ENCODE measurements around the gene DPYSL5. TPM values are rescaled to one million over a fixed set of nuclear protein-coding genes. Genes with fewer than 3 reads are reported as not detected.

The DPYSL5 gene
- total and polyA plus RNA-seq, 2 of the 8 experiments (the other 6 are each of a cell fraction or from before 2014, with no cell fraction given), result 11.9 to 16.4 TPM

DNA sequence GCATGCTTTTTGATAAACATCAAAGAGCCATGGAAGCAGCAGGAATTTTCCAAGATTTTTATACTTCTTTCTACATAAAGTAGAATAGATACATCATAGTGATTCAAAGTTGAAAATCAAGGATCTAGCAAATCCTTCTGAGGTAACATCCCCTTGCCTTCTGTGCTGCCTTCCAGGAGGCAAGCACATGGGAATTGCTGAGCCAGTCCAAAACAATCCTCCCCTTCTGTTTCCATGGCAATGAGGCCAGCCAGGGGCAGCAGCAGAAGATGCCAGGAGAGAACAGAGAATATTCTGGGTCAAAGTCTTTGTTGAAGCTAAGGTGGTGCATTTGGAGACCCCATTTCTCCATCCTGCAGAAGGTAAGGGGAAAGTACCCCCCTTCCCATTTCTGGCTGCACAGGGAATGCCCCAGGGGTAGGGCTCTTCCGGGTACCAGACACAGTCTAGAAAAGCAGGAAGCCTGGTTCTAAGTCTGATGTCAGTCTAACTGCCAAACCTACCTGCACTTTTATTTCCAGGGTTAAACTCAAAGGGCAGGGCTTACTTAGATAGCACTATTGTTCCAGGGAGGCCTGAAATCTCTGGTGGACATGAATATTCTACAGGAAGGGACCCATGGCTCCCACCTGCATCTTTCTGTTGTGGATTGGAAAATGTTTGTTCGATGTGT lies 40.0 kb upstream of the DPYSL5 start (continued):
- TF ChIP-seq, protein P1, sequence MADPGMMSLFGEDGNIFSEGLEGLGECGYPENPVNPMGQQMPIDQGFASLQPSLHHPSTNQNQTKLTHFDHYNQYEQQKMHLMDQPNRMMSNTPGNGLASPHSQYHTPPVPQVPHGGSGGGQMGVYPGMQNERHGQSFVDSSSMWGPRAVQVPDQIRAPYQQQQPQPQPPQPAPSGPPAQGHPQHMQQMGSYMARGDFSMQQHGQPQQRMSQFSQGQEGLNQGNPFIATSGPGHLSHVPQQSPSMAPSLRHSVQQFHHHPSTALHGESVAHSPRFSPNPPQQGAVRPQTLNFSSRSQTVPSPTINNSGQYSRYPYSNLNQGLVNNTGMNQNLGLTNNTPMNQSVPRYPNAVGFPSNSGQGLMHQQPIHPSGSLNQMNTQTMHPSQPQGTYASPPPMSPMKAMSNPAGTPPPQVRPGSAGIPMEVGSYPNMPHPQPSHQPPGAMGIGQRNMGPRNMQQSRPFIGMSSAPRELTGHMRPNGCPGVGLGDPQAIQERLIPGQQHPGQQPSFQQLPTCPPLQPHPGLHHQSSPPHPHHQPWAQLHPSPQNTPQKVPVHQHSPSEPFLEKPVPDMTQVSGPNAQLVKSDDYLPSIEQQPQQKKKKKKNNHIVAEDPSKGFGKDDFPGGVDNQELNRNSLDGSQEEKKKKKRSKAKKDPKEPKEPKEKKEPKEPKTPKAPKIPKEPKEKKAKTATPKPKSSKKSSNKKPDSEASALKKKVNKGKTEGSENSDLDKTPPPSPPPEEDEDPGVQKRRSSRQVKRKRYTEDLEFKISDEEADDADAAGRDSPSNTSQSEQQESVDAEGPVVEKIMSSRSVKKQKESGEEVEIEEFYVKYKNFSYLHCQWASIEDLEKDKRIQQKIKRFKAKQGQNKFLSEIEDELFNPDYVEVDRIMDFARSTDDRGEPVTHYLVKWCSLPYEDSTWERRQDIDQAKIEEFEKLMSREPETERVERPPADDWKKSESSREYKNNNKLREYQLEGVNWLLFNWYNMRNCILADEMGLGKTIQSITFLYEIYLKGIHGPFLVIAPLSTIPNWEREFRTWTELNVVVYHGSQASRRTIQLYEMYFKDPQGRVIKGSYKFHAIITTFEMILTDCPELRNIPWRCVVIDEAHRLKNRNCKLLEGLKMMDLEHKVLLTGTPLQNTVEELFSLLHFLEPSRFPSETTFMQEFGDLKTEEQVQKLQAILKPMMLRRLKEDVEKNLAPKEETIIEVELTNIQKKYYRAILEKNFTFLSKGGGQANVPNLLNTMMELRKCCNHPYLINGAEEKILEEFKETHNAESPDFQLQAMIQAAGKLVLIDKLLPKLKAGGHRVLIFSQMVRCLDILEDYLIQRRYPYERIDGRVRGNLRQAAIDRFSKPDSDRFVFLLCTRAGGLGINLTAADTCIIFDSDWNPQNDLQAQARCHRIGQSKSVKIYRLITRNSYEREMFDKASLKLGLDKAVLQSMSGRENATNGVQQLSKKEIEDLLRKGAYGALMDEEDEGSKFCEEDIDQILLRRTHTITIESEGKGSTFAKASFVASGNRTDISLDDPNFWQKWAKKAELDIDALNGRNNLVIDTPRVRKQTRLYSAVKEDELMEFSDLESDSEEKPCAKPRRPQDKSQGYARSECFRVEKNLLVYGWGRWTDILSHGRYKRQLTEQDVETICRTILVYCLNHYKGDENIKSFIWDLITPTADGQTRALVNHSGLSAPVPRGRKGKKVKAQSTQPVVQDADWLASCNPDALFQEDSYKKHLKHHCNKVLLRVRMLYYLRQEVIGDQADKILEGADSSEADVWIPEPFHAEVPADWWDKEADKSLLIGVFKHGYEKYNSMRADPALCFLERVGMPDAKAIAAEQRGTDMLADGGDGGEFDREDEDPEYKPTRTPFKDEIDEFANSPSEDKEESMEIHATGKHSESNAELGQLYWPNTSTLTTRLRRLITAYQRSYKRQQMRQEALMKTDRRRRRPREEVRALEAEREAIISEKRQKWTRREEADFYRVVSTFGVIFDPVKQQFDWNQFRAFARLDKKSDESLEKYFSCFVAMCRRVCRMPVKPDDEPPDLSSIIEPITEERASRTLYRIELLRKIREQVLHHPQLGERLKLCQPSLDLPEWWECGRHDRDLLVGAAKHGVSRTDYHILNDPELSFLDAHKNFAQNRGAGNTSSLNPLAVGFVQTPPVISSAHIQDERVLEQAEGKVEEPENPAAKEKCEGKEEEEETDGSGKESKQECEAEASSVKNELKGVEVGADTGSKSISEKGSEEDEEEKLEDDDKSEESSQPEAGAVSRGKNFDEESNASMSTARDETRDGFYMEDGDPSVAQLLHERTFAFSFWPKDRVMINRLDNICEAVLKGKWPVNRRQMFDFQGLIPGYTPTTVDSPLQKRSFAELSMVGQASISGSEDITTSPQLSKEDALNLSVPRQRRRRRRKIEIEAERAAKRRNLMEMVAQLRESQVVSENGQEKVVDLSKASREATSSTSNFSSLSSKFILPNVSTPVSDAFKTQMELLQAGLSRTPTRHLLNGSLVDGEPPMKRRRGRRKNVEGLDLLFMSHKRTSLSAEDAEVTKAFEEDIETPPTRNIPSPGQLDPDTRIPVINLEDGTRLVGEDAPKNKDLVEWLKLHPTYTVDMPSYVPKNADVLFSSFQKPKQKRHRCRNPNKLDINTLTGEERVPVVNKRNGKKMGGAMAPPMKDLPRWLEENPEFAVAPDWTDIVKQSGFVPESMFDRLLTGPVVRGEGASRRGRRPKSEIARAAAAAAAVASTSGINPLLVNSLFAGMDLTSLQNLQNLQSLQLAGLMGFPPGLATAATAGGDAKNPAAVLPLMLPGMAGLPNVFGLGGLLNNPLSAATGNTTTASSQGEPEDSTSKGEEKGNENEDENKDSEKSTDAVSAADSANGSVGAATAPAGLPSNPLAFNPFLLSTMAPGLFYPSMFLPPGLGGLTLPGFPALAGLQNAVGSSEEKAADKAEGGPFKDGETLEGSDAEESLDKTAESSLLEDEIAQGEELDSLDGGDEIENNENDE (IDR thresholded peaks at IDR 0.05; ENCODE audit: insufficient replicate concordance, low read length), result no peak
- no peak for TF ChIP-seq NANOG (IDR thresholded peaks at IDR 0.05; ENCODE audit: insufficient read depth, low read depth, low read length, poor library complexity, severe bottlenecking)
- TF ChIP-seq HDAC2 (IDR thresholded peaks at IDR 0.05; ENCODE audit: borderline replicate concordance in 1 of 2, low read depth in 2 of 2, low read length in 2 of 2), result no peak
